SK-N-MC (cell line): ENCODE results near the gene HLCS.

Experiments used
- EZH2 ChIP-seq: fragments of 200-600 bp; sonication (generic); IDR thresholded peaks from one replicate; pipeline ENCODE4 v1.6.1; 2017; ENCODE audit warnings: antibody characterized with exemption
- FOXP2 ChIP-seq: optimal IDR thresholded peaks from 2 replicates; pipeline ENCODE3; 2011; ENCODE audit warnings: mild to moderate bottlenecking, moderate library complexity; ENCODE audit not compliant: insufficient read depth; ENCODE audit errors: extremely low read length, control extremely low read depth
- POLR2AphosphoS5 ChIP-seq: IDR thresholded peaks from 2 replicates; pipeline ENCODE4 v1.6.1; 2012; ENCODE audit warnings: mild to moderate bottlenecking, low read depth, low read length, borderline replicate concordance

GRCh38 chr21:36847189-36847588 lies 119.3 kb downstream of the HLCS start:
- TF ChIP-seq POLR2AphosphoS5, result no peak
- TF ChIP-seq EZH2, result no peak
- TF ChIP-seq FOXP2, result no peak
